HTERT RPE-1 (cell line): ENCODE results near the gene OXLD1.

ENCODE experiments used
- in situ Hi-C: fragments of 300-500 bp; cut with MboI; formaldehyde crosslinking; loops from 4 replicates; pipeline ENCODE4 v1.14.3; 2020; ENCODE audit warnings: low sequenced_read_pairs

OXLD1 gene

GRCh38 chr17:81666342-81667191 lies at the start of gene OXLD1, which contains the start of gene CCDC137:
Gene OXLD1, minus strand, starts transcription at chr17:81666605. Its CDS starts 28 bp downstream, at chr17:81666577.
Gene CCDC137, plus strand, starts transcription at chr17:81666737. Its CDS starts 30 bp downstream, at chr17:81666767.
- in situ Hi-C loops, result no loop called here

- in situ Hi-C loops, result no loop called here
Observed at GRCh38 chr17:81715107-81715871, 48.9 kb upstream of the OXLD1 start.

DNA sequence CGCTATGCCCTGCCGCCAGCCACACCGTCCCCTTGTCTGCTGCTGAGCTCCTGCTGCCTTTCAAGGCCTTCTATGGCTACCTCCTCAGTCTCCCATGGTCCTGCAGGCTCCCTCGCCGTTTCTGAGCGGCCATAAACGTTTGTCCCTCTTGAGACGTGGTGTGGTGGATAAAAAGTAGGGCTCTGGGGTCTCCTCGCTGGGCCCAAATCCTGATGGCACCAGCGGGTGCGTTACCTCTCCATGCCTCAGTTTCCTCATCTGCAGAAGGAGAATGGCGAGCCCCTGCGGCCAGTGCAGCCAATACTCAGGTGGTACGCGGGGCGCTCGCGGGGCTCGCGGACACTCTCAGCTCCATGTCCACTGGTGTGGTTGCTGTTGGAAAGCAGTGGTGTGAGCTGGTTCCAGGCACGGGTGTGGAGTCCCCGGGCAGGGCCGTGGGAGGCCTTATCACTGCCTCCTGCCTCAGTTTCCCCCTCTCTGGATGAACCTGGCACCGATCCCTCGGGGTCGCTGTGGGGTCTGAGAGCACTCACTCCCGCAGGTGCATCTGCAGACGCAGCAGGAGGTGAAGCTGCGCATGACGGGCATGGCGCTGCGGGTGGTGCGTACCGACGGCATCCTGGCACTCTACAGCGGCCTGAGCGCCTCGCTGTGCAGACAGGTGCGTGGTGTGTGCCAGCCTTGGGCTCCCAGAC lies 48.2 kb upstream of the OXLD1 start:
- in situ Hi-C loops, result no loop called here

GRCh38 chr17:81713556-81714411 lies 47.4 kb upstream of the OXLD1 start:
- in situ Hi-C loops, result no loop called here

GRCh38 chr17:81713004-81713555 lies 46.7 kb upstream of the OXLD1 start:
- in situ Hi-C loops, result no loop called here

- in situ Hi-C loops, result no loop called here
Observed at GRCh38 chr17:81712468-81713003, 46.1 kb upstream of the OXLD1 start.

GRCh38 chr17:81711814-81712467 lies 45.5 kb upstream of the OXLD1 start, which contains the start of gene SLC25A10:
Gene SLC25A10, plus strand, starts transcription at chr17:81712284. Its CDS starts 143 bp downstream, at chr17:81712427.
- in situ Hi-C loops, result no loop called here

- in situ Hi-C loops, result no loop called here
Observed at GRCh38 chr17:81710514-81711308, 44.3 kb upstream of the OXLD1 start.

DNA sequence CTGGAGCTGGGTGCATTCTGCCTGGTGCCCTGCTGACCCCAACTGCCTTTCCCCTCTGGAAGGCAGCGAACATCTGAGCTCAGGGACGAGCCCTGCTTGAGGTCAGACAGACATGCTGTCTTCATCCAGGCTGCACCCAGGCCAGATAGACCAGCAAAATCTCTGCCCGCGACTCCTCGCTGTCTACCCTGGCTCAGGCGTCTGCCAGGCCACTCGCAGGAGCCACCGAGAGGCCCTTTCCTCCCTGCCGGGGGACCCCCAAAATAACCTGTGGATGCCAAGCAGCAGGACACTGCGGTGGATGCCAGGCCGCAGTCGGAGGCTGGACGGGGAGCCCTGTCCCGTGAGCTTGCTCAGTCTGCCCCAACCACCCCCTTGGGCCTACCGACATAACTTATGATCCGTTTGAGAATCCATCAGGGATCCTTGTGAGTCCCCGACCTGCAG lies 42.4 kb upstream of the OXLD1 start:
- in situ Hi-C loops, result no loop called here

DNA sequence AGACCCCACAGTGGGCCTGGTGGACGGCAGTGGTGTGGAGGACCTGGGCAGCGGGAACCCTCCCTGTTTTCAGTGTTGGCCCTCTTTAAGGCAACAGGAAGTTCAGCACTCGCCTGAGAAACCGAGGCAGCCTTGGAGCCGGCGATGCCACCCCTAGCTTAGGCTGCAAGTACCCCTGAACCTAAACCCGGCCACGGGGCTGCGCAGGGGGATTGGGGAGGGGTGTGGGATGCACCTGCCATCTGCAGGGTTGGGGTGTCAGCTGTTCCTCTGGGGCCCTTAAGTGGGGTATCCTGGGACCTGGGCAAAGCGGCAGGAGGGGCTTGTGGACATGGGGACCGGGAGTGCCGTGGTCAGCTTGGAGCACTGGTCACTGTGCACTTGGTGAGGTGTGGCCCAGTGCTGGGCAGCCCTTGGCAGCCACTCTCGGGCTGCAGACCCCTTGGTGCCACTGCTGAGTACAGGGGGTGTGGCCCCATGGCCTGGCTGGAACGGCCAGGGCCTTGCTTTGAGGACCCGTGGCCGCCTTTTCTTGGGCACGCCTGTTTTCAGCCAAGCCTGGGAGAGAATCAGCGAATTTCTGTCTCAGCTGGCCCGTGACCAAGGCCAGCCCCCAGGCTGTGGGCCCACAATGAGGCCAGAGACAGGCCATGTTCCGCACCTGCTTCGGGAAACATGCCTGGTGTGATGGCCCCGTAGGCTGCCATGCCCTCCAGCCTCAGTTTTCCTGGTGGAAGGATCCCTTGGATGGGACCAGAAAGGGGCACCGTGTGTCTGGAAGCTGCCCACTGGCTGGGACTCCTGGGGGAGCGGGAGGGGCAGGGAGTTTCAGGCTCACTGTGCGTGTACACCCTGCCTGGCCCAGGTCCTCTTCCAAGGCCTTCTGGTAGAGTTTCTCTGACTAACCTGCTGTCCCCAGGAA lies 41.6 kb upstream of the OXLD1 start:
- in situ Hi-C loops, result no loop called here

GRCh38 chr17:81706757-81707624 lies 40.6 kb upstream of the OXLD1 start:
- in situ Hi-C loops, result no loop called here

DNA sequence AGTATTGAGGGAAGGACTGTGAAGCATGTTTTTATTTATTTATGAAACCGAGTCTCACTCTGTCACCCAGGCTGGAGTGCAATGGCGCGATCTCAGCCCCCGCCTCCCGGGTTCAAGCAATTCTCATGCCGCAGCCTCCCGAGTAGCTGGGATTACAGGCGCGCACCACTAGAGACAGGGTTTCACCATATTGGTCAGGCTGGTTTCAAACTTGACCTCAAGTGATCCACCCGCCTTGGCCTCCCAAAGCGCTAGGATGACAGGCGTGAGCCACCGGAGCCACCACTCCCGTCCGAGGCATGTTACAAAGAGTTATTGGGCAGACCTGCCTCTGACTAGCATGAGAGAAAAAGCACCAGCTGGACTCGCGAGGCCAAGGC lies 39.8 kb upstream of the OXLD1 start:
- in situ Hi-C loops, result no loop called here

DNA sequence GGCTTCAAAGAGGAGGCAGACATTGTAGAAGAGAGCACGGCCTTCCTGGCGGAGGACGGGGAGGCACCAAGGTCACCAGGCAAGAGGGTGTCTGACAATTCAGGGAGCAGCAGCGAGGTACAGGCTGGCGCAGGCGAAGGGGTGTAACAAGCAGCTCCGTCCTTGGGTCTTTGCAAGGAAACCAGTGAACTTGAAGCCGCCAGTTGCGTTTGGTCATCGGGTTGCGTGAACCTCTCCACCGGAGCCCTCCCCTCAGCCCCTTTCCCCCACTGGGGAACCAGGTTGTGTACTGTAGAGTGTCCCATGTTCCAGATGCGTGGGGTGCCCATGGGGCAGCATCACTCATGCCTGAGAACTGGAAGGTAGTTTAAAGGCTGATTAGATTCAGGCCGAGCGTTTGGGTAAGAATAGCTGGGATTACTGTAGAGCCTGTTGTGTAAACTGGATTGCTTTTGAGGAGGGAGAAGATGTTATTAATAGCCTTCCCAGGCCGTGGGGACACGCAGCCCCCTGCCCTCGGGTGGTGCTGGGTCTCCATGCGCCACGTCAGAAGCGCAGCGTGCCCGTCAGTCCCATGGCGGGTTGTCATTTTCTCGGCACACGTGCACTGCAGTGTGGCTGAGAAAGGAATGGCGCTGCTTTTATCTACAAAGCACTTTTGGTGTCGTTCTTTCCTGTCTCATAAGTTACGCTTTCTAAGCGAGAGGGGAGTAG lies 39.3 kb upstream of the OXLD1 start:
- in situ Hi-C loops, result no loop called here

GRCh38 chr17:81703747-81704654 lies 37.6 kb upstream of the OXLD1 start:
- in situ Hi-C loops, result no loop called here
